OCI-LY3 (cell line): ENCODE results near the gene NDUFA7.

ENCODE experiments used
- H2AFZ ChIP-seq: fragments of 200-600, 300-600 bp; shearing (Covaris generic); 2 replicates; pipeline ENCODE4 v1.6.0; 2014; ENCODE audit warnings: antibody characterized with exemption, low read depth, low read length
- H3K27ac ChIP-seq: fragments of 200-600, 300-600 bp; sonication (generic); 2 replicates; pipeline ENCODE4 v1.5.1; 2014; ENCODE audit warnings: mild to moderate bottlenecking, low read length, moderate library complexity, mixed read lengths
- H3K27me3 ChIP-seq: fragments of 200-600, 300-600 bp; sonication (generic); 2 replicates; pipeline ENCODE4 v1.6.1; 2014; ENCODE audit warnings: low read depth, low read length, mixed read lengths
- H3K36me3 ChIP-seq: fragments of 200-600, 300-600 bp; sonication (generic); replicated peaks from 2 replicates; pipeline ENCODE3; 2014; ENCODE audit warnings: low read depth, low read length, mixed read lengths
- H3K4me1 ChIP-seq: fragments of 300-600, 200-600 bp; sonication (generic); 2 replicates; pipeline ENCODE4 v1.6.1; 2014; ENCODE audit warnings: low read length, mixed read lengths
- H3K4me2 ChIP-seq: fragments of 200-600, 300-600 bp; sonication (generic); 2 replicates; pipeline ENCODE4 v1.6.1; 2014; ENCODE audit warnings: low read length, mixed read lengths
- H3K4me3 ChIP-seq: fragments of 300-600, 200-600 bp; sonication (generic); 2 replicates; pipeline ENCODE4 v1.5.1; 2014; ENCODE audit warnings: antibody characterized with exemption, mild to moderate bottlenecking, low read length, moderate library complexity
- H3K79me2 ChIP-seq: fragments of 300-600, 200-600 bp; shearing (Covaris generic); 2 replicates; pipeline ENCODE4 v1.6.1; 2014; ENCODE audit warnings: mild to moderate bottlenecking, low read length, mixed read lengths
- H3K9ac ChIP-seq: fragments of 300-600, 200-600 bp; shearing (Covaris generic); 2 replicates; pipeline ENCODE4 v1.6.0; 2014; ENCODE audit warnings: mild to moderate bottlenecking, low read length, moderate library complexity
- H3K9me3 ChIP-seq: fragments of 200-600, 300-600 bp; shearing (Covaris generic); 2 replicates; pipeline ENCODE4 v1.6.1; 2014; ENCODE audit warnings: low read length, mixed read lengths; ENCODE audit not compliant: insufficient read depth
- H4K20me1 ChIP-seq: fragments of 200-600, 300-600 bp; sonication (generic); 2 replicates; pipeline ENCODE4 v1.6.1; 2016; ENCODE audit warnings: low read length, mixed read lengths; ENCODE audit not compliant: insufficient read depth
- EZH2phosphoT487 ChIP-seq: fragments of 200-600 bp; shearing (Covaris generic); IDR thresholded peaks from 2 replicates; pipeline ENCODE4 v1.6.1; 2018; ENCODE audit warnings: antibody characterized with exemption, mixed run types, low read depth
- TF ChIP-seq, protein P1 (sequence below): fragments of 200-600, 300-600 bp; sonication (generic); IDR thresholded peaks from 2 replicates; pipeline ENCODE4 v1.5.1; 2014; ENCODE audit warnings: antibody characterized with exemption, low read length, low read depth

The NDUFA7 gene

DNA sequence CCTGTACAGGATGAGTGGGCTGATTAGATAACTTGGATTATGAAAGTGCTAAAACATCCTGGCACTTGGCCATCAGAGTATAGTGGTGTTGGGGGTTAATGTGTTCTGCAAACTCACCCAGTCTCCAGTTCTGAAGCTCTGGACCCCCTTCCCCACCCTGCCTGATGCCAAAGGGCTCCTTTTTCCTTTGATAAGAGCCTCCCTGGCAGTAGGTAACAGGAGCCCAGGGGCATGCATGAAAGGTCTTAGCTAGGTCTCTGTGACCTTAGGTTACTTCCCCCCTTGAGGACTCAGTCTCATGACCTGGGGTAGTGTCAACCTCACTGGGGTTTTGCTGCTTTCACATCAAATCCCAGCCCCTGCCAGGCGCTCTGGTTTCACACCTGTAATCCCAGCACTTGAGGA lies 2.6 kb upstream of the NDUFA7 start:
- no peaks in the 10 kb centered on the region for H3K9me3 ChIP-seq
- no peak for TF ChIP-seq EZH2phosphoT487
- TF ChIP-seq, protein P1, sequence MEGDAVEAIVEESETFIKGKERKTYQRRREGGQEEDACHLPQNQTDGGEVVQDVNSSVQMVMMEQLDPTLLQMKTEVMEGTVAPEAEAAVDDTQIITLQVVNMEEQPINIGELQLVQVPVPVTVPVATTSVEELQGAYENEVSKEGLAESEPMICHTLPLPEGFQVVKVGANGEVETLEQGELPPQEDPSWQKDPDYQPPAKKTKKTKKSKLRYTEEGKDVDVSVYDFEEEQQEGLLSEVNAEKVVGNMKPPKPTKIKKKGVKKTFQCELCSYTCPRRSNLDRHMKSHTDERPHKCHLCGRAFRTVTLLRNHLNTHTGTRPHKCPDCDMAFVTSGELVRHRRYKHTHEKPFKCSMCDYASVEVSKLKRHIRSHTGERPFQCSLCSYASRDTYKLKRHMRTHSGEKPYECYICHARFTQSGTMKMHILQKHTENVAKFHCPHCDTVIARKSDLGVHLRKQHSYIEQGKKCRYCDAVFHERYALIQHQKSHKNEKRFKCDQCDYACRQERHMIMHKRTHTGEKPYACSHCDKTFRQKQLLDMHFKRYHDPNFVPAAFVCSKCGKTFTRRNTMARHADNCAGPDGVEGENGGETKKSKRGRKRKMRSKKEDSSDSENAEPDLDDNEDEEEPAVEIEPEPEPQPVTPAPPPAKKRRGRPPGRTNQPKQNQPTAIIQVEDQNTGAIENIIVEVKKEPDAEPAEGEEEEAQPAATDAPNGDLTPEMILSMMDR: no peak
- H3K4me1 ChIP-seq: peaks cover 23% of the 10 kb centered on the region
- no peak overlapping the region for H3K4me3 ChIP-seq
- H3K9ac ChIP-seq: no peak overlapping the region
- H3K36me3 ChIP-seq: peaks cover 35% of the 10 kb centered on the region
- no peak overlapping the region for H3K27ac ChIP-seq
- H3K27me3 ChIP-seq: no peaks in the 10 kb centered on the region
- H3K4me2 ChIP-seq: no peak overlapping the region
- peaks cover 46% of the 10 kb centered on the region for H3K79me2 ChIP-seq
- no peak overlapping the region for H2AFZ ChIP-seq
- peaks cover 15% of the 10 kb centered on the region for H4K20me1 ChIP-seq

DNA sequence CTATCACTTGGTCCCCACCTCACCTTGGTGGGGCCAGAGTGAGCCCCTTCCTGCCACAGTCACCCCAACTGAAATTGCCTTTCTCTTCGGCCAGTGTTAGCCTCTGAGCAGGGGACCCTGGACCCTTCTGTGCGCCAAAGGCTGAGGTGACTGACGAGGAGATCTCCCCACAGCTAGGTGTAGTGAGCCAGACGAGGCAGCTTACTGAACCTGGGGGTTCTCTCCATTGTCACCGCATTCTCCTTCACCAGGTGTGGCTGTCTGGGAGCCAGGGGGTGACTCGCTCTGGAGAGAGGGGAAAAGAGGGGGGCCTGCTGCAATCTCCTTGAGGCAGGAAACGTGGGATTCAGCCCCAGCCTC lies 1.4 kb upstream of the NDUFA7 start:
- peaks cover 23% of the 10 kb centered on the region for H3K4me1 ChIP-seq
- H3K27me3 ChIP-seq: no peaks in the 10 kb centered on the region
- H3K4me2 ChIP-seq: peak overlapping the region; percentile 97
- peaks cover 15% of the 10 kb centered on the region for H4K20me1 ChIP-seq
- no peak overlapping the region for H3K27ac ChIP-seq
- no peak overlapping the region for H2AFZ ChIP-seq
- peak overlapping the region; percentile 91 for H3K4me3 ChIP-seq
- TF ChIP-seq EZH2phosphoT487: no peak
- TF ChIP-seq, protein P1: no peak
- H3K36me3 ChIP-seq: peaks cover 37% of the 10 kb centered on the region
- H3K9ac ChIP-seq: peak overlapping the region; percentile 90
- peaks cover 51% of the 10 kb centered on the region for H3K79me2 ChIP-seq
- no peaks in the 10 kb centered on the region for H3K9me3 ChIP-seq

- Histone ChIP-seq H3K9me3 (no peaks in the 10 kb centered on the region), H2AFZ (no peak overlapping the region), H3K4me3 (peak overlapping the region; percentile 91), H3K79me2 (peaks cover 55% of the 10 kb centered on the region), H3K27me3 (no peaks in the 10 kb centered on the region), H3K4me2 (peak overlapping the region; percentile 97), H3K4me1 (peaks cover 23% of the 10 kb centered on the region), H3K27ac (peak overlapping the region; percentile 42), H3K36me3 (peaks cover 39% of the 10 kb centered on the region), H4K20me1 (peaks cover 15% of the 10 kb centered on the region), H3K9ac (peak overlapping the region; percentile 90)
- TF ChIP-seq, protein P1: no peak
- no peak for TF ChIP-seq EZH2phosphoT487
Measured at GRCh38 chr19:8321986-8322637, 937 bp upstream of the NDUFA7 start.

DNA sequence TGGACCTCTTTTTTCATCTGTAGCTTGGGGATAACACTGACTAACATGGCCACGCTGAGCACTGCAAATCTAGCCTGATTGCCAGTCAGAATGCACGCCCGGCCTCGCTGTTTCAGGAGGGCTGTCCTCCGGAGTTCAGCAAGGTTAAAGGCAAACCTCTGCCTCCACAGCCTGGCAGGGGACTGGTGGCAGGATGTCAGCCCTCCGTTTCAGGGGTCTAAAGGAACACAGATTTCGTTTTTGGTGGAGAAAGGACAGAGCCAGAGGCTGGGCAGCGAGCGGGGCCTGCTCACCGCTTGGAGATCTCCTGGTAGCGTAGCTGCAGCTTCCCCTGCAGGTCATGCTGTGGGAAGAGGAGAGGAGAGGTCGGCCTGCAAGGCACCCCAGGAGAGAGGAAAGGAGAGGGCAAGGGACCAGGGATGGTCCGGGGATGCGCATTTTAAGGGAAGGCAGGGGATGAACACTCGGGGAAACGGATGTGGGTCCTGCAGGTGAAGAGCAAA lies 560 bp downstream of the NDUFA7 start:
- Histone ChIP-seq H3K27me3 (no peaks in the 10 kb centered on the region), H2AFZ (peak overlapping the region; percentile 48)
- TF ChIP-seq, protein P1: no peak
- no peak for TF ChIP-seq EZH2phosphoT487

More for the DNA sequence above, 560 bp downstream of the NDUFA7 start:
- Histone ChIP-seq H3K4me1 (peaks cover 23% of the 10 kb centered on the region), H3K9me3 (no peaks in the 10 kb centered on the region), H3K79me2 (peaks cover 57% of the 10 kb centered on the region), H4K20me1 (peaks cover 15% of the 10 kb centered on the region), H3K36me3 (peaks cover 45% of the 10 kb centered on the region), H3K4me2 (peak overlapping the region; percentile 98), H3K9ac (peak overlapping the region; percentile 95), H3K4me3 (peak overlapping the region; percentile 91), H3K27ac (peak overlapping the region; percentile 59)
